ENCODE results near the gene CD274. TPM values are rescaled to one million over a fixed set of nuclear protein-coding genes. Genes with fewer than 3 reads are reported as not detected.

Gene CD274
- total RNA-seq, 1 experiment from 2014 or later: 0.42 TPM

- H3K36me3 Mint-ChIP-seq: no peaks in the 10 kb centered on the region
- peaks cover 32% of the 10 kb centered on the region for H3K4me1 Mint-ChIP-seq
- no peak overlapping the region for H3K27ac Mint-ChIP-seq
- CTCF ChIA-PET: no interaction called here
- TF ChIP-seq ZNF423 (CRISPR knock-in tag; IDR thresholded peaks at IDR 0.05) (no peak), ZNF121 (CRISPR knock-in tag; IDR thresholded peaks at IDR 0.05) (no peak)
- TF ChIP-seq, protein P1, sequence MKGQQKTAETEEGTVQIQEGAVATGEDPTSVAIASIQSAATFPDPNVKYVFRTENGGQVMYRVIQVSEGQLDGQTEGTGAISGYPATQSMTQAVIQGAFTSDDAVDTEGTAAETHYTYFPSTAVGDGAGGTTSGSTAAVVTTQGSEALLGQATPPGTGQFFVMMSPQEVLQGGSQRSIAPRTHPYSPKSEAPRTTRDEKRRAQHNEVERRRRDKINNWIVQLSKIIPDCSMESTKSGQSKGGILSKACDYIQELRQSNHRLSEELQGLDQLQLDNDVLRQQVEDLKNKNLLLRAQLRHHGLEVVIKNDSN (CRISPR knock-in tag; IDR thresholded peaks at IDR 0.05): no peak
- TF ChIP-seq, protein P2, sequence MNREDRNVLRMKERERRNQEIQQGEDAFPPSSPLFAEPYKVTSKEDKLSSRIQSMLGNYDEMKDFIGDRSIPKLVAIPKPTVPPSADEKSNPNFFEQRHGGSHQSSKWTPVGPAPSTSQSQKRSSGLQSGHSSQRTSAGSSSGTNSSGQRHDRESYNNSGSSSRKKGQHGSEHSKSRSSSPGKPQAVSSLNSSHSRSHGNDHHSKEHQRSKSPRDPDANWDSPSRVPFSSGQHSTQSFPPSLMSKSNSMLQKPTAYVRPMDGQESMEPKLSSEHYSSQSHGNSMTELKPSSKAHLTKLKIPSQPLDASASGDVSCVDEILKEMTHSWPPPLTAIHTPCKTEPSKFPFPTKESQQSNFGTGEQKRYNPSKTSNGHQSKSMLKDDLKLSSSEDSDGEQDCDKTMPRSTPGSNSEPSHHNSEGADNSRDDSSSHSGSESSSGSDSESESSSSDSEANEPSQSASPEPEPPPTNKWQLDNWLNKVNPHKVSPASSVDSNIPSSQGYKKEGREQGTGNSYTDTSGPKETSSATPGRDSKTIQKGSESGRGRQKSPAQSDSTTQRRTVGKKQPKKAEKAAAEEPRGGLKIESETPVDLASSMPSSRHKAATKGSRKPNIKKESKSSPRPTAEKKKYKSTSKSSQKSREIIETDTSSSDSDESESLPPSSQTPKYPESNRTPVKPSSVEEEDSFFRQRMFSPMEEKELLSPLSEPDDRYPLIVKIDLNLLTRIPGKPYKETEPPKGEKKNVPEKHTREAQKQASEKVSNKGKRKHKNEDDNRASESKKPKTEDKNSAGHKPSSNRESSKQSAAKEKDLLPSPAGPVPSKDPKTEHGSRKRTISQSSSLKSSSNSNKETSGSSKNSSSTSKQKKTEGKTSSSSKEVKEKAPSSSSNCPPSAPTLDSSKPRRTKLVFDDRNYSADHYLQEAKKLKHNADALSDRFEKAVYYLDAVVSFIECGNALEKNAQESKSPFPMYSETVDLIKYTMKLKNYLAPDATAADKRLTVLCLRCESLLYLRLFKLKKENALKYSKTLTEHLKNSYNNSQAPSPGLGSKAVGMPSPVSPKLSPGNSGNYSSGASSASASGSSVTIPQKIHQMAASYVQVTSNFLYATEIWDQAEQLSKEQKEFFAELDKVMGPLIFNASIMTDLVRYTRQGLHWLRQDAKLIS (CRISPR knock-in tag; IDR thresholded peaks at IDR 0.05; ENCODE audit: borderline replicate concordance): no peak
- TF ChIP-seq, protein P3, sequence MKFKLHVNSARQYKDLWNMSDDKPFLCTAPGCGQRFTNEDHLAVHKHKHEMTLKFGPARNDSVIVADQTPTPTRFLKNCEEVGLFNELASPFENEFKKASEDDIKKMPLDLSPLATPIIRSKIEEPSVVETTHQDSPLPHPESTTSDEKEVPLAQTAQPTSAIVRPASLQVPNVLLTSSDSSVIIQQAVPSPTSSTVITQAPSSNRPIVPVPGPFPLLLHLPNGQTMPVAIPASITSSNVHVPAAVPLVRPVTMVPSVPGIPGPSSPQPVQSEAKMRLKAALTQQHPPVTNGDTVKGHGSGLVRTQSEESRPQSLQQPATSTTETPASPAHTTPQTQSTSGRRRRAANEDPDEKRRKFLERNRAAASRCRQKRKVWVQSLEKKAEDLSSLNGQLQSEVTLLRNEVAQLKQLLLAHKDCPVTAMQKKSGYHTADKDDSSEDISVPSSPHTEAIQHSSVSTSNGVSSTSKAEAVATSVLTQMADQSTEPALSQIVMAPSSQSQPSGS (CRISPR knock-in tag; IDR thresholded peaks at IDR 0.05; ENCODE audit: borderline replicate concordance, low read depth): no peak
- POLR2A ChIA-PET: no interaction called here
- no peaks in the 10 kb centered on the region for H3K9me3 Mint-ChIP-seq
- H3K27me3 Mint-ChIP-seq (ENCODE audit: low read depth): no peaks in the 10 kb centered on the region; the same call in 1 of the 2 replicates
- DNase-seq (ENCODE audit: low spot score) (no peak), ATAC-seq (no peak)
- no peak overlapping the region for H3K4me3 Mint-ChIP-seq
Observed at GRCh38 chr9:5515261-5515650, 64.9 kb downstream of the CD274 start.

DNA sequence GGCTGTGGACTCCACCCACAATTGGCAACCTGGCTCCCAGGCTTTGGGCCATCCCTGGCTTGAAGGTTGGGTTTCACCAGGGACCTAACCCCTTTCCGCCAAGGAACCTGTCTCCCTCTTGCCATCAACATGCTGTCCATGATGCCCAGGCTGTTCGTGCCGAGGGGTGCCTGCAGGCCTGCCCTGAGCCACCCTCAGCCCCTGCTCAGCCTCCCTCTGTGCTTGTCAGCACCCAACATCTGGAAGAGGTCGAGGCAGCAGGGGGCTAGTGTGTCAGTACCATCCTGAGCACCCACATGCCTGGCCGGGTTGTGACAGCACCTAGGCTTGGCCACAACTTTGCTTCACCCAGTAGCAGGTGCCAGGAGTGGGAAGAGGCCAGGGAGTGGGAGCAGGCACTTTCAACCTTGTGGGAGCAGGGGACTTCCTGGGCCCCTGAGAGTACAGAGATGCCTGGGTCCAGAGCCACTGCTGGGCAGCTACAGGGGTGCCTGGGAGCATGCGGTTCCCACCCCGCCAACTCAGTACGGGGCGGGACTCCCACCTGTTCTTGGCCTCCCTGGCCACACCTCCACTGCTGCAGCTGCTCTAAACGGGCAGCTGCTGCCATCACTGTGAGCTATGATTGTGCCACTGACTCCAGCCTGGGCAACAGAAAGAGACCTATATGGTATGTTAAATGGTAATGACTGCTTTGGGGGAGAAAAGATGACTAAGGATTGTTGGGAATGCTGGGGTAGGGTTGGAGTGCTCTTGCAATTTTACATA is 66.3 kb downstream of the CD274 start:
- no peaks in the 10 kb centered on the region for H3K9me3 Mint-ChIP-seq
- ATAC-seq (no peak), DNase-seq (ENCODE audit: low spot score) (no peak)
- no peak overlapping the region for H3K27ac Mint-ChIP-seq
- ChIA-PET POLR2A (no interaction called here), CTCF (no interaction called here)
- no peak overlapping the region for H3K4me3 Mint-ChIP-seq
- H3K36me3 Mint-ChIP-seq: no peaks in the 10 kb centered on the region
- TF ChIP-seq JUN (CRISPR knock-in tag; IDR thresholded peaks at IDR 0.05): no peak
- TF ChIP-seq, protein P4, sequence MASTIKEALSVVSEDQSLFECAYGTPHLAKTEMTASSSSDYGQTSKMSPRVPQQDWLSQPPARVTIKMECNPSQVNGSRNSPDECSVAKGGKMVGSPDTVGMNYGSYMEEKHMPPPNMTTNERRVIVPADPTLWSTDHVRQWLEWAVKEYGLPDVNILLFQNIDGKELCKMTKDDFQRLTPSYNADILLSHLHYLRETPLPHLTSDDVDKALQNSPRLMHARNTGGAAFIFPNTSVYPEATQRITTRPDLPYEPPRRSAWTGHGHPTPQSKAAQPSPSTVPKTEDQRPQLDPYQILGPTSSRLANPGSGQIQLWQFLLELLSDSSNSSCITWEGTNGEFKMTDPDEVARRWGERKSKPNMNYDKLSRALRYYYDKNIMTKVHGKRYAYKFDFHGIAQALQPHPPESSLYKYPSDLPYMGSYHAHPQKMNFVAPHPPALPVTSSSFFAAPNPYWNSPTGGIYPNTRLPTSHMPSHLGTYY (CRISPR knock-in tag; IDR thresholded peaks at IDR 0.05): no peak
- TF ChIP-seq FOXJ3 (CRISPR knock-in tag; IDR thresholded peaks at IDR 0.05; ENCODE audit: borderline replicate concordance): no peak
- TF ChIP-seq TEAD1 (CRISPR knock-in tag; IDR thresholded peaks at IDR 0.05): no peak
- no peak for TF ChIP-seq MYBL2 (CRISPR knock-in tag; IDR thresholded peaks at IDR 0.05)
- no peak for TF ChIP-seq GABPB1 (CRISPR knock-in tag; IDR thresholded peaks at IDR 0.05)
- TF ChIP-seq TEAD4 (CRISPR knock-in tag; IDR thresholded peaks at IDR 0.05): no peak
- H3K4me1 Mint-ChIP-seq: peaks cover 29% of the 10 kb centered on the region
- no peaks in the 10 kb centered on the region; the same call in 1 of the 2 replicates for H3K27me3 Mint-ChIP-seq (ENCODE audit: low read depth)

- Mint-ChIP-seq H3K4me1 (peaks cover 29% of the 10 kb centered on the region), H3K27me3 (ENCODE audit: low read depth) (no peaks in the 10 kb centered on the region; the same call in 1 of the 2 replicates), H3K4me3 (no peak overlapping the region), H3K9me3 (no peaks in the 10 kb centered on the region), H3K36me3 (no peaks in the 10 kb centered on the region), H3K27ac (no peak overlapping the region)
- CTCF ChIA-PET: interaction anchor here (1.2 kb wide), 1 partner anchor 68 kb away, joined by 3 read pairs; the partner anchor contains the start of gene CD274
- DNase-seq (ENCODE audit: low spot score): no peak
- POLR2A ChIA-PET: no interaction called here
- no peak for ATAC-seq
- TF ChIP-seq PRRX2 (CRISPR knock-in tag; IDR thresholded peaks at IDR 0.05) (no peak), ZNF532 (CRISPR knock-in tag; IDR thresholded peaks at IDR 0.05; ENCODE audit: borderline replicate concordance) (no peak), HMGA2 (CRISPR knock-in tag; IDR thresholded peaks at IDR 0.05) (no peak), KAT7 (CRISPR knock-in tag; IDR thresholded peaks at IDR 0.05; ENCODE audit: borderline replicate concordance) (no peak), JUN (CRISPR knock-in tag; IDR thresholded peaks at IDR 0.05) (no peak)
- TF ChIP-seq, protein P5, sequence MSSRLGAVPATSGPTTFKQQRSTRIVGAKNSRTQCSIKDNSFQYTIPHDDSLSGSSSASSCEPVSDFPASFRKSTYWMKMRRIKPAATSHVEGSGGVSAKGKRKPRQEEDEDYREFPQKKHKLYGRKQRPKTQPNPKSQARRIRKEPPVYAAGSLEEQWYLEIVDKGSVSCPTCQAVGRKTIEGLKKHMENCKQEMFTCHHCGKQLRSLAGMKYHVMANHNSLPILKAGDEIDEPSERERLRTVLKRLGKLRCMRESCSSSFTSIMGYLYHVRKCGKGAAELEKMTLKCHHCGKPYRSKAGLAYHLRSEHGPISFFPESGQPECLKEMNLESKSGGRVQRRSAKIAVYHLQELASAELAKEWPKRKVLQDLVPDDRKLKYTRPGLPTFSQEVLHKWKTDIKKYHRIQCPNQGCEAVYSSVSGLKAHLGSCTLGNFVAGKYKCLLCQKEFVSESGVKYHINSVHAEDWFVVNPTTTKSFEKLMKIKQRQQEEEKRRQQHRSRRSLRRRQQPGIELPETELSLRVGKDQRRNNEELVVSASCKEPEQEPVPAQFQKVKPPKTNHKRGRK (CRISPR knock-in tag; IDR thresholded peaks at IDR 0.05; ENCODE audit: borderline replicate concordance): no peak
Observed at GRCh38 chr9:5518171-5518936, 68.0 kb downstream of the CD274 start.

Measured in WTC11 (cell line).